ENCODE measurements around the gene ITIH1. TPM values are rescaled to one million over a fixed set of nuclear protein-coding genes. Genes with fewer than 3 reads are reported as not detected.

Gene ITIH1
- total RNA-seq, 4 donors from 2014 or later, result not detected

GRCh38 chr3:52779011-52779836 is 1.8 kb downstream of the ITIH1 start:
- no peaks in the 10 kb centered on the region for H3K9me3 ChIP-seq
- TF ChIP-seq POLR2AphosphoS5 (IDR thresholded peaks at IDR 0.05), result no peak
- TF ChIP-seq EP300 (IDR thresholded peaks at IDR 0.05; ENCODE audit: low read depth), result no peak
- no peak for TF ChIP-seq POLR2A (IDR thresholded peaks at IDR 0.05)
- no peak for TF ChIP-seq CTCF (IDR thresholded peaks at IDR 0.05)
- intact Hi-C loops (cut with DNase I; ENCODE audit: low total_unique reads), result no loop called here
- H3K36me3 ChIP-seq, result no peaks in the 10 kb centered on the region
- H3K4me1 ChIP-seq, result peaks cover 0 to 2% (median 0%) of the 10 kb centered on the region in 4 donors
- H3K27me3 ChIP-seq, result no peaks in the 10 kb centered on the region
- DNase-seq, result no peak
- H3K27ac ChIP-seq, result no peak overlapping the region
- in situ Hi-C loops (cut with MboI; ENCODE audit: low pct_ligation_motif_present in 1 of 4, low pct_unique_long_range_greater_than_20kb in 1 of 4, low sequenced_read_pairs in 3 of 4), result no loop called here
- H3K4me3 ChIP-seq, result no peak overlapping the region
- WGBS, 2 donors (ENCODE audit: low coverage in 1 of 2), result 82% methylated on average over 11 of the region's 11 CpGs; no CpG with 5 or more reads in 1 of the 2 donors

GRCh38 chr3:52779837-52780585 is 2.6 kb downstream of the ITIH1 start:
- Histone ChIP-seq H3K4me1 (peaks cover 0 to 2% (median 0%) of the 10 kb centered on the region in 4 donors), H3K27ac (no peak overlapping the region), H3K4me3 (no peak overlapping the region), H3K36me3 (no peaks in the 10 kb centered on the region), H3K9me3 (no peaks in the 10 kb centered on the region), H3K27me3 (no peaks in the 10 kb centered on the region)
- WGBS, 2 donors (ENCODE audit: low coverage in 1 of 2), result 86% methylated on average over 8 of the region's 8 CpGs; no CpG with 5 or more reads in 1 of the 2 donors
- TF ChIP-seq EP300 (IDR thresholded peaks at IDR 0.05; ENCODE audit: low read depth), result no peak
- no peak for TF ChIP-seq POLR2A (IDR thresholded peaks at IDR 0.05)
- no peak for TF ChIP-seq POLR2AphosphoS5 (IDR thresholded peaks at IDR 0.05)
- TF ChIP-seq CTCF (IDR thresholded peaks at IDR 0.05), result no peak
- in situ Hi-C loops (cut with MboI; ENCODE audit: low pct_ligation_motif_present in 1 of 4, low pct_unique_long_range_greater_than_20kb in 1 of 4, low sequenced_read_pairs in 3 of 4) (no loop called here), intact Hi-C loops (cut with DNase I; ENCODE audit: low total_unique reads) (no loop called here)
- peak; percentile 3 for DNase-seq

- in situ Hi-C loops (cut with MboI; ENCODE audit: low pct_ligation_motif_present in 1 of 4, low pct_unique_long_range_greater_than_20kb in 1 of 4, low sequenced_read_pairs in 3 of 4) (no loop called here), intact Hi-C loops (cut with DNase I; ENCODE audit: low total_unique reads) (no loop called here)
- no peaks in the 10 kb centered on the region for H3K9me3 ChIP-seq
- H3K4me3 ChIP-seq, result no peak overlapping the region
- no peak for TF ChIP-seq POLR2AphosphoS5 (IDR thresholded peaks at IDR 0.05)
- no peak for TF ChIP-seq POLR2A (IDR thresholded peaks at IDR 0.05)
- TF ChIP-seq CTCF (IDR thresholded peaks at IDR 0.05), result no peak
- TF ChIP-seq EP300 (IDR thresholded peaks at IDR 0.05; ENCODE audit: low read depth), result no peak
- DNase-seq, result peak; percentile 3
- 63 to 81% methylated on average over 5 to 13 of the region's 13 CpGs for WGBS, 2 donors (ENCODE audit: low coverage in 1 of 2)
- H3K27ac ChIP-seq, result no peak overlapping the region
- no peaks in the 10 kb centered on the region for H3K27me3 ChIP-seq
- H3K4me1 ChIP-seq, result no peaks in the 10 kb centered on the region
- no peaks in the 10 kb centered on the region for H3K36me3 ChIP-seq
These were observed 4.3 kb downstream of the ITIH1 start for GRCh38 chr3:52781741-52782140.

DNA sequence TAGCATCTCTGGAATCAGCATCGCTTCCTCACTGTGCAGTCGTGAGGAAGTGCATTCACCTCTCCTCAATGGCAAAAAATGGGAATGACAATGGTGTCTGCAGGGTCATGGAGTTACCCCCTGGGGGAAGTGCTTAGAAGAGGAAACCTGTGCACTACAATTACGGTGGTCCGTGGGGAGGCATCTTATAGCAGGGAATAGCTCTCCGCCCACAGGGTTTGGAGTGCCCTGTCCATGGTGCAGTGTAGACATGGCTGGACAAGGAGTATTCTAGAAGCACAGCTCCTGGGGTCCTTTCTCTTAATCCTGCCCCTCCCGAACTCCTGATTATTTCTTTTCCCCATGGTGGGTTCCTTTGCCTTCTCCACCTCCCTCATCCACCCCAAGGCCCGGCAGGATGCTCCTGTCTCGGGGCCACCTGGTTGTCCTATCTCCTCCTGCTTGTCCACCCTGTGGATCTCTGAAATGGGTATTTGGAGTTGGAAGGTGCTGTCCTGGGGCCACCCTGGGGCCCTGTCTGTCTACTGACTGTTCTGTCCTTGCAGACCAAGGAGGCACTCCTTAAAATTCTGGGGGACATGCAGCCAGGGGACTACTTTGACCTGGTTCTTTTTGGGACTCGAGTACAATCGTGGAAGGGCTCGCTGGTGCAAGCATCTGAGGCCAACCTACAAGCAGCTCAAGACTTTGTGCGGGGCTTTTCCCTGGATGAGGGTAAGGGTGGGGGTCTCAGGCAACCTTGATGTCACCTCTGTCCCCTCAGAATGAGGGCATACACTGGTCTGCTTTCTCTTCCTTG is 5.2 kb downstream of the ITIH1 start:
- DNase-seq, result no peak
- no peaks in the 10 kb centered on the region for H3K9me3 ChIP-seq
- TF ChIP-seq EP300 (IDR thresholded peaks at IDR 0.05; ENCODE audit: low read depth), result no peak
- no peak for TF ChIP-seq CTCF (IDR thresholded peaks at IDR 0.05)
- no peak for TF ChIP-seq POLR2A (IDR thresholded peaks at IDR 0.05)
- TF ChIP-seq POLR2AphosphoS5 (IDR thresholded peaks at IDR 0.05), result no peak
- H3K27me3 ChIP-seq, result no peaks in the 10 kb centered on the region
- H3K27ac ChIP-seq, result no peak overlapping the region
- no peaks in the 10 kb centered on the region for H3K36me3 ChIP-seq
- 61 to 76% methylated on average over 4 to 12 of the region's 12 CpGs for WGBS, 2 donors (ENCODE audit: low coverage in 1 of 2)
- intact Hi-C loops (cut with DNase I; ENCODE audit: low total_unique reads), result no loop called here
- H3K4me1 ChIP-seq, result no peaks in the 10 kb centered on the region
- in situ Hi-C loops (cut with MboI; ENCODE audit: low pct_ligation_motif_present in 1 of 4, low pct_unique_long_range_greater_than_20kb in 1 of 4, low sequenced_read_pairs in 3 of 4), result no loop called here
- no peak overlapping the region for H3K4me3 ChIP-seq

All from transverse colon (tissue), 4 donors.